K562 (cell line): ENCODE measurements around the gene PRR14. TPM values are rescaled to one million over a fixed set of nuclear protein-coding genes. Genes with fewer than 3 reads are reported as not detected.
A peak's percentile ranks its signal among the peaks of the same experiment; 100 is the strongest.

Source experiments
- ATF7 ChIP-seq: fragments of 450-650 bp; IDR thresholded peaks from 2 replicates; pipeline ENCODE4 v1.7.1; 2014; ENCODE audit warnings: mild to moderate bottlenecking, moderate library complexity
- BRD4 ChIP-seq: fragments of 200-600 bp; sonication (generic); IDR thresholded peaks from 2 replicates; pipeline ENCODE4 v1.6.1; 2017; ENCODE audit warnings: inconsistent platforms
- CEBPZ ChIP-seq: fragments of 150-350 bp; IDR thresholded peaks from 2 replicates; pipeline ENCODE4 v1.6.1; 2014; ENCODE audit warnings: low read depth, mild to moderate bottlenecking, low read length, borderline replicate concordance
- E2F3 ChIP-seq: fragments of 250-450 bp; sonication (Bioruptor Pico); IDR thresholded peaks from 2 replicates; pipeline ENCODE4 v1.4.0; 2020; ENCODE audit warnings: mild to moderate bottlenecking
- FOXA3 ChIP-seq, 2 experiments: fragments of 450-650 bp in 1 of 2; sonication (generic) in 1 of 2; formaldehyde crosslinking; IDR thresholded peaks in 1 of 2; conservative IDR thresholded peaks in 1 of 2; 2 replicates each; pipeline versions ENCODE4 v1.4.0 to v1.8.0; 2020 to 2022; ENCODE audit warnings: mild to moderate bottlenecking in 2 of 2, missing genetic modification reagents in 1 of 2
- MAFG ChIP-seq: fragments of 450-650 bp; conservative IDR thresholded peaks from 2 replicates; pipeline ENCODE4 v1.6.1; 2016; ENCODE audit warnings: missing genetic modification characterization, missing compliant biosample characterization
- POU5F1 ChIP-seq: fragments of 150-350 bp; IDR thresholded peaks from 2 replicates; pipeline ENCODE4 v1.6.1; 2014; ENCODE audit warnings: borderline replicate concordance, low read length, low read depth, mild to moderate bottlenecking; ENCODE audit not compliant: partially characterized antibody
- ZNF324 ChIP-seq: fragments of 250-450 bp; sonication (Bioruptor Pico); IDR thresholded peaks from 2 replicates; pipeline ENCODE4 v1.4.0; 2020; ENCODE audit warnings: mild to moderate bottlenecking
- polyA plus RNA-seq, 8 experiments: library from polyadenylated mRNA; depleted of rRNA in 4 of 8; stranded (reverse) in 5 of 8; unstranded in 3 of 8; fragments of >200 nt; fragmentation: Nextera tagmentation in 2 of 8; fragmentation: Illumina TruSeq in 1 of 8; extraction: Ambion mirVana in 2 of 8; extraction: Trizol in 1 of 8; gene quantifications; 2 replicates each; pipeline versions ENCODE4 v1.2.1 to v1.2.3, GENCODE V29; 2011 to 2014; ENCODE audit warnings: inconsistent platforms in 1 of 8, missing spikeins in 1 of 8
- total RNA-seq, 7 experiments: library from RNA; depleted of rRNA in 6 of 7; stranded (reverse); fragments of >200 nt in 6 of 7; fragmentation: Illumina TruSeq in 2 of 7; extraction: Trizol in 2 of 7; gene quantifications; 2 replicates each; pipeline versions ENCODE4 v1.2.1 to v1.2.3, GENCODE V29; 2011 to 2021; ENCODE audit warnings: low replicate concordance in 1 of 7
- TF ChIP-seq, protein P1 (sequence below): fragments of 450-650 bp; IDR thresholded peaks from one replicate; pipeline ENCODE4 v1.6.1; 2018; ENCODE audit warnings: mild to moderate bottlenecking, moderate library complexity; ENCODE audit not compliant: partially characterized antibody
- TF ChIP-seq, protein P2 (sequence below): fragments of 250-450 bp; sonication (Bioruptor Pico); IDR thresholded peaks from 2 replicates; pipeline ENCODE4 v1.4.0; 2020; ENCODE audit warnings: mild to moderate bottlenecking, moderate library complexity

The PRR14 gene
- total and polyA plus RNA-seq, 9 of the 15 experiments (the other 6 are each of a cell fraction or from before 2014, with no cell fraction given), result 2.2 to 63.1 (median 11.5) TPM

DNA sequence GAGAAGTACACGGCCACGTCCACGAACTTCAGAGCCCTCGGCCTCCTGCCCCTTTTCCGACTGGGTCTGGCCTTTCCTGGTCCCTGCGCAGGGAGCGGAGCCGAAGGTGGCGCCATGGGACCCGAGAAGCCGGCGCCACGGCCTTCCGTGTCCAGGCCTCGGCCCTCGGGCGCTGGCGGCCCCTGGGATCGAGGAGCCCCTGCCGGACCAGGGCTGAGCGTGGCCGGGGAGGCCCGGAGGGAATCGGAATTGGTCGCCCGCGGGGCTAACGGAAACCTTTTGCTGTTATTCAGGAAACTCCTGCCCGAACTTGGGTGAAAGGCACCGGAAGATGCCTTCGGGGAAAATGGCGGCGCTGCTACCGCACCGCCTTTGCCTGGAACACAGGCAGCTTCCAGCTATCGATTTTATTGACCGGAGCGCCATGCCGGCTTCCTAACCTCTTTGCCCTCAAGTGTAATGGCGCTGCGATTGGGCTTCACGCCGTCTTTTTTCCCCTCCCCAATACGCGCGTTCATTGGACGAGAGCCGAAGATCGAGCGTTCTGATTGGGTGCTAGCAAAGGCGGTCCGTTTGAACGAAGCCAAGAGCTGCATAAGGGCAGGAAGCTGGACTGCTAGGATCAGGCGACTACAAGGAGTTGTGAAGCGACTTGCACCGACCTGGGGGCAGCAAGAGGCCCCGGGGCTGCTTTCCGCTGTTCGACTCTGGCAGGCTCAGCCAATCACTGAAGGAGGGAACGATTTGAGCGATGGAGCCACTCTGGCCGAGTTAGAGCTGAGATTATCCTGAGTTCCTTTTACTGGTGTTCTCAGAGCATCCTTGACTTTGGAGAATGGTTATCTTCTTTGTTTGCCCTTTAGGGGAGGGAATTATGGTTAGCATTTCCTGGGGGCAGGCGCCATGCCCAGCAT is 40.6 kb upstream of the PRR14 start, which contains the start of gene ZNF689 (continued):
- TF ChIP-seq, protein P1, sequence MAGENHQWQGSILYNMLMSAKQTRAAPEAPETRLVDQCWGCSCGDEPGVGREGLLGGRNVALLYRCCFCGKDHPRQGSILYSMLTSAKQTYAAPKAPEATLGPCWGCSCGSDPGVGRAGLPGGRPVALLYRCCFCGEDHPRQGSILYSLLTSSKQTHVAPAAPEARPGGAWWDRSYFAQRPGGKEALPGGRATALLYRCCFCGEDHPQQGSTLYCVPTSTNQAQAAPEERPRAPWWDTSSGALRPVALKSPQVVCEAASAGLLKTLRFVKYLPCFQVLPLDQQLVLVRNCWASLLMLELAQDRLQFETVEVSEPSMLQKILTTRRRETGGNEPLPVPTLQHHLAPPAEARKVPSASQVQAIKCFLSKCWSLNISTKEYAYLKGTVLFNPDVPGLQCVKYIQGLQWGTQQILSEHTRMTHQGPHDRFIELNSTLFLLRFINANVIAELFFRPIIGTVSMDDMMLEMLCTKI, result no peak
- TF ChIP-seq ATF7 (peak; percentile 79), BRD4 (peak; percentile 88; the same call in 1 of the 2 replicates), ZNF324 (CRISPR knock-in tag) (no peak), E2F3 (CRISPR knock-in tag) (0 out of 2 replicates have a peak, but pooled peaks have one; percentile 24), FOXA3 (CRISPR knock-in tag; conservative IDR thresholded peaks at IDR 0.05 in 1 of 2, IDR thresholded peaks at IDR 0.05 in 1 of 2) (no peak), CEBPZ (no peak), MAFG (tag) (no peak), POU5F1 (no peak)
- TF ChIP-seq, protein P2, sequence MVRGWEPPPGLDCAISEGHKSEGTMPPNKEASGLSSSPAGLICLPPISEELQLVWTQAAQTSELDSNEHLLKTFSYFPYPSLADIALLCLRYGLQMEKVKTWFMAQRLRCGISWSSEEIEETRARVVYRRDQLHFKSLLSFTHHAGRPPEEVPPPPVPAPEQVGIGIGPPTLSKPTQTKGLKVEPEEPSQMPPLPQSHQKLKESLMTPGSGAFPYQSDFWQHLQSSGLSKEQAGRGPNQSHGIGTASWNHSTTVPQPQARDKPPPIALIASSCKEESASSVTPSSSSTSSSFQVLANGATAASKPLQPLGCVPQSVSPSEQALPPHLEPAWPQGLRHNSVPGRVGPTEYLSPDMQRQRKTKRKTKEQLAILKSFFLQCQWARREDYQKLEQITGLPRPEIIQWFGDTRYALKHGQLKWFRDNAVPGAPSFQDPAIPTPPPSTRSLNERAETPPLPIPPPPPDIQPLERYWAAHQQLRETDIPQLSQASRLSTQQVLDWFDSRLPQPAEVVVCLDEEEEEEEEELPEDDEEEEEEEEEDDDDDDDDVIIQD, result no peak
